NCI-H1417 treated with DMSO at 0.1 percent for 48 hours (cell line): Measurements from ENCODE around the gene DMAC2.
A peak's percentile ranks its signal among the peaks of the same experiment; 100 is the strongest.
"Not testable (repeated sequence)": the region's sequence is repeated elsewhere in the genome, so short reads cannot be mapped to it uniquely, and the experiment has no call there.

Source experiments
- DNase-seq: peaks from one replicate; lab custom pipeline; 2025; lab: John Stamatoyannopoulos, UW

The DMAC2 gene

DNA sequence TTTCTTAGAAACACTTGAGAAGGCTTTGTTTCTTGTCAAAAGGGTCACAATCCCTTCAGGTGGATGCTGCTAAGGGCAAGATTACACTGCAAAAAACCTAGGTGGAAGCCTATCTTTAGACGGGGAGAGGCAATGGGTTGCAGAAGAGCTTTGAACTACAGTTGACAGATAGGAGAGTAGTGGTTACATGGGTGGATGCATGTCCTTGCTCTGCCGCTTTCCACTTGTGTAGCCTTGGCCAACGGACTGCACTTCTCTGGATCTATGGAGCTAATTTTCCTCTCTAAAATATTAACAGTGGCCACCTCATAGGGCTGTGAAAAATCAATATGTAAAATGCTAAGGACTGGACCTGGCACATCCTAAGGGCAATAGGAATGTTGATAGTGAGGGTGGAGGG, 41.1 kb downstream of the DMAC2 start:
- no peak for DNase-seq

DNA sequence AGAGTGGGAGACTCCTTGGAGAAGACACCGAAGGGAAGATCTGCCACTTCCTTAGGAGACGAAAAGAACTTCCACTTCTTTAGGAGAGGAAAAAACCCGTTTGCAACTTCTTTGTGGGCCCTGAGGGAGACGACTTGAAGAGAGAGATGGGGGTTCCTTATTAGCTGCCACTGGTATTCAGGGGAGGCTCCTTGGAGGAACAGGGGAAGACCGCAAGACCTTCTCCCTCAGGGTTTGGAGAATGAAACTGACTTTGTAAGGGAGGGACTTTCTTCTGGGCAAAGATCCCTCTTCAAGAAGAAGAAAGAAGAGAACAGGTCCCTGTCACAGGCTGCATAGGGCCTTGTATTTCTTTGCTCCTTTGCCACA, 41.7 kb downstream of the DMAC2 start:
- no peak for DNase-seq

DNA sequence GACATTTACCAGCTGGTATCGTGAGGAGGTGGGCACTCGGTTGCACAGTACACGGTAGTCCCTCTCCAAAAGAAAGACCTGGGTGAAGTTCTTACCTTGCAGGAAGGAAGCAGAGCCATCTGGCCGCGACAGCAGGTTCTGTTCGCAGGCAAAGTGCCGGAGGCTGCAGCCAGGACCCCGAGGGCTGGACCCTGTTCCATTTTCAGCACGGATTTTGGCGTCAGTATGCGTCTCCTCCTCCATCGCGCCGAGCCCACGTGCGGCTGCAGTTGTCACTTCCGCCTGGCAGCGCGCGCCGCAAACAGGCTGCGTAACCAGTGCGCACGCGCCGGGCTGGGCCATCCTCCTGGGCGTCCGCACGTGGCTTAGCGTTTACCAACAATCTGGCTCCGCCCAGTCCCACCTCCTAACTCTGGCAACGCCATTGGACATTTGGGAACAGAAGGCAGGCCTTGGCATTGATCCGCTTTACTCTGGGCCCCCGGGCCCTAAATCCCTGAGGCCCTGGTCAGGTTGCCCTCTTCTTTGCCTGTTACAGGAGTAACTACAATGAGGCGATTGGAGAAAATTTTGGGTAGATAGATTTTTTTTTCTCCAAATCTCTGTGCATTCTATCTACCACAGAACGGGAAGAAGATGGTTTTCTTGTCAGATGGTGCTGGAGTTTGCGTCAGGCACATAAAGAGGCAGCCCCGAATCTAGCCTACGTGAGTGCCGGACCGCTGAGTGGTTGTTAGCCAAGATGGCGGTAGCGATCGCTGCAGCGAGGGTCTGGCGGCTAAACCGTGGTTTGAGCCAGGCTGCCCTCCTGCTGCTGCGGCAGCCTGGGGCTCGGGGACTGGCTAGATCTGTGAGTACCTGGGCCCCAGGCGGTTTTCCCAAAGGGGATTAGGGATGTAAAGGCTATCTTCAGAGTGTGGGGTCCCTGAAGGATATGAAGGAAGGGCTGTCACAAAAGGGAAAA, 42.3 kb downstream of the DMAC2 start, which contains the start of the genes BCKDHA and EXOSC5:
TSS of gene BCKDHA (plus strand) at position 733 of the 964 bp plus-strand sequence. CDS start at position 743, 10 bp downstream.
TSS of gene EXOSC5 (minus strand) at position 274 of the 964 bp plus-strand sequence. CDS start at position 243, 31 bp downstream.
- DNase-seq: peak; percentile 91

DNA sequence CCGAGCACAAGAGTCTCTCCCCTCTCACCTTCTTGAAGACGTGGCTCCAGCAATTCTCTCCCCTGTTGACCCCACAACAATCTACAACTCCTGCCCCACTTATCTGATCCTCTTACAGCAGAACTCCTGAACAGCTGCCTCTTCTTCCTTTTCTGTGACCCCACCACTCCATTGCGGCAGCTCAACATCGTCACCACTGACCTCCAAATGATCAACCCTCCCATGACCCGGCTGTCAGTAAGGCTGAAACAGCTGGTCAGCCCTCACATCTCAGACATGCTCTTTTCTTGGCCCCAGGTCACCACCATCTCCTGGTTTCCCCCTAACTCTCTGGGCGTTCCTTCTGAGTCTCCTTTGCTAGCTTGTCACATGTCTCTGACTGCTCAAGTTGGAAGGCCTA, 44.4 kb downstream of the DMAC2 start:
- DNase-seq: no peak

DNA sequence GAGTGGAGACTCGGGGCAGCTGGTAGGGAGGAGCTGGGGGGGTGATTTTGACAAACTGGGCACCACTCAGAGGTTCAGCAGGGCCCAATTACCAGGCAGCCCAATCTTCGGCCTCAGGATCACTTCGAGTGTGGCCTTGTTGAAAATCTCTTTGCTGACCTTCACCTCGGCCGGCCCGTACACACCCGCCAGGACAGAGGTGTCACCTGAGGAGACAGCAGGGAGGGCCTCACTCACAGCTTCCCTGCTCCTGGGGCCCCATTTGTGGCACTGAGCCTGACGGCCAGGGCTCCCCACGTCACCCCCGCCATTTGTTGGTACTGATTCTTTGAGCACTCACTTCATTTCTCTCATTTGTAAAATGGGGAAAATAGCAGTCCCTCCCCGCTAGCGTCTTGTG, 46.9 kb downstream of the DMAC2 start:
- DNase-seq: no peak

DNA sequence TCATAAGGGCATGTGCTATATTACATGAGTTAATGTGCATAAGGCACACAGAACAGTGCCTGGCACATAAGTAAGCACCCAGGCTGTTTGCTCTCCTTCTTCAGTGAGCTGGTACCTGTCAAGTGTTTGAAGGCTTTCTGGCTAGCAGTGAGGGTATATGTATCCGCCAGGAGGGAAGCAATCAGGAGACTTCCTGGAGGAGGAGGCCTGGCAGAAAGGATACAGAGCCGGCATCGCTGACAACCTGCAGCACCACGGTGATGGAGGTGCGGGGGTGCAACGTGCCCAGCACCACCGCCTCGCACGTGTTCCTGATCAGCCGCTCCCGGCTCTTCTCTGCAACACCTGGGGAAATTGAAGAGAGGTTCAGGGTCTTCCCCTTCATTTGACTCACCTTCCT, 48.1 kb downstream of the DMAC2 start:
- DNase-seq: no peak

DNA sequence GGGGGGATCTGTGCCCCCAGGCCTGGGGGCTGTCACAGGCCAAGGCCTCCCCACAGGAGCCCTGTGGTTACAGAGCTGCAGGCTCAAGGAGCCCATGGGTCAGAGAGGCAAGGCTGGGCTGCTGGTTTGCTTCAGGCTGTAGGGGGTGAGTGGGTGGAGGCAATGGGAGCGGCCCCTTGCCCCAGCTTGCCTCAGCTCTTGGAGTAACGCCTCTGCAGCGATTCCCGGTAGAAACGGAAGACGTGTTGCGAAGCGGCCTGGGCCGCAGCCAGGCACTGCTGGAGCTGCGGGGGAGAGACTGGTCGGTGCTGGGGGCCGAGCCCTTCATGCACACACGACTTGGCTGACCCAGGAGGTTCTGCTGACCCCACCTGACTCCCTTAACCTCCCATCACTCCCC, 53.3 kb downstream of the DMAC2 start:
- no peak for DNase-seq

DNA sequence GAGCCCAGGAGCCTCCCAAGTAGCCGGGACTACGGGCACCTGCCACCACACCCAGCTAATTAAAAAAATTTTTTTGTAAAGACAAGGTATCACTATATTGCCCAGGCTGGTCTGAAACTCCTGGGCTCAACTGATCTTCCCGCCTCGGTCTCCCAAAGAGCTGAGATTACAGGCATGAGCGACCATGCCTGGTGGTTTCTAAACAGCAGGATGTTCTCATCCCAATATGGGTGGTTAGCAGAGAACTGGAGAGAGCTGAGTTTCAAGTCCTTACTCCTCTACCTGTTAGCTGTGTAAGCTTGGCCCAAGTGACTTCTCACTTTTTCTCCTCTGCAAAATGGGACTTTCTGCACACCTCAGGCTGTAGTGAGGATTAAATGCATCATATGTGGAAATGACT, 55.4 kb downstream of the DMAC2 start:
- no peak for DNase-seq

DNA sequence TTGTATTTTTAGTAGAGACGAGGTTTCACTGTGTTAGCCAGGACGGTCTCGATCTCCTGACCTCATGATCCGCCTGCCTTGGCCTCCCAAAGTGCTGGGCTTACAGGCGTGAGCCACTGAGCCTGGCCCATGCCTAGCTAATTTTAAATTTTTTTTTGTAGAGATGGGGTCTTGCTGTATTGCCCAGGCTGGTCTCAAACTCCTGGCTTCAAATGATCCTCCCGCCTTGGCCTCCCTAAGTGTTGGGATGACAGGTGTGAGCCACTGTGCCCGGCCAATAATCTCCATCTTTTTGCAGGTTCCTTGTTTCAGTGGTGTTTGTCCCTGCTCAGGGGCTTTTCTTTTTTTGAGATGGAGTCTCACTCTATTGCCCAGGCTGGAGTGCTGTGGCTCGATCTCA, 58.2 kb downstream of the DMAC2 start:
- DNase-seq: not testable (repeated sequence)
